ENCODE data around the gene FGD3.
A peak's percentile ranks its signal among the peaks of the same experiment; 100 is the strongest.

Gene FGD3

GRCh38 chr9:92962846-92963245 is 15.5 kb downstream of the FGD3 start:
- H3K9me3 ChIP-seq (ENCODE audit: insufficient read depth, low read length): no peaks in the 10 kb centered on the region
- no peaks in the 10 kb centered on the region for H3K36me3 ChIP-seq (ENCODE audit: low read length)
- no peak overlapping the region for H3K4me2 ChIP-seq (ENCODE audit: low read depth, low read length, poor library complexity, severe bottlenecking)
- H3K27me3 ChIP-seq (ENCODE audit: low read length): no peaks in the 10 kb centered on the region
- H2AFZ ChIP-seq (ENCODE audit: low read depth, low read length, severe bottlenecking): no peak overlapping the region
- no peak overlapping the region for H3K9ac ChIP-seq (ENCODE audit: low read length)
- no peaks in the 10 kb centered on the region for H3F3A ChIP-seq (ENCODE audit: insufficient read depth)
- H3K9me2 ChIP-seq (replicated peaks; ENCODE audit: insufficient read depth, low read length): no peaks in the 10 kb centered on the region
- no peaks in the 10 kb centered on the region for H4K20me1 ChIP-seq (ENCODE audit: low read depth, low read length)
- no peak overlapping the region for H3K27ac ChIP-seq (ENCODE audit: low read depth, low read length)
- TF ChIP-seq, protein P1, sequence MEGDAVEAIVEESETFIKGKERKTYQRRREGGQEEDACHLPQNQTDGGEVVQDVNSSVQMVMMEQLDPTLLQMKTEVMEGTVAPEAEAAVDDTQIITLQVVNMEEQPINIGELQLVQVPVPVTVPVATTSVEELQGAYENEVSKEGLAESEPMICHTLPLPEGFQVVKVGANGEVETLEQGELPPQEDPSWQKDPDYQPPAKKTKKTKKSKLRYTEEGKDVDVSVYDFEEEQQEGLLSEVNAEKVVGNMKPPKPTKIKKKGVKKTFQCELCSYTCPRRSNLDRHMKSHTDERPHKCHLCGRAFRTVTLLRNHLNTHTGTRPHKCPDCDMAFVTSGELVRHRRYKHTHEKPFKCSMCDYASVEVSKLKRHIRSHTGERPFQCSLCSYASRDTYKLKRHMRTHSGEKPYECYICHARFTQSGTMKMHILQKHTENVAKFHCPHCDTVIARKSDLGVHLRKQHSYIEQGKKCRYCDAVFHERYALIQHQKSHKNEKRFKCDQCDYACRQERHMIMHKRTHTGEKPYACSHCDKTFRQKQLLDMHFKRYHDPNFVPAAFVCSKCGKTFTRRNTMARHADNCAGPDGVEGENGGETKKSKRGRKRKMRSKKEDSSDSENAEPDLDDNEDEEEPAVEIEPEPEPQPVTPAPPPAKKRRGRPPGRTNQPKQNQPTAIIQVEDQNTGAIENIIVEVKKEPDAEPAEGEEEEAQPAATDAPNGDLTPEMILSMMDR (IDR thresholded peaks at IDR 0.05; ENCODE audit: insufficient read depth, low read length, poor library complexity, severe bottlenecking): no peak
- TF ChIP-seq EZH2phosphoT487 (conservative IDR thresholded peaks at IDR 0.05; ENCODE audit: low read length): no peak
- H3K79me2 ChIP-seq (ENCODE audit: insufficient read depth, low read length): no peaks in the 10 kb centered on the region
- no peak overlapping the region for H3K4me3 ChIP-seq (ENCODE audit: insufficient read depth, low read length, poor library complexity, severe bottlenecking)

GRCh38 chr9:92963831-92964606 is 16.7 kb downstream of the FGD3 start:
- Histone ChIP-seq H3K27ac (ENCODE audit: low read depth, low read length) (peak overlapping the region; percentile 67), H3K4me3 (ENCODE audit: insufficient read depth, low read length, poor library complexity, severe bottlenecking) (peak overlapping the region; percentile 53), H4K20me1 (ENCODE audit: low read depth, low read length) (no peaks in the 10 kb centered on the region), H3K79me2 (ENCODE audit: insufficient read depth, low read length) (no peaks in the 10 kb centered on the region), H3K9me2 (replicated peaks; ENCODE audit: insufficient read depth, low read length) (no peaks in the 10 kb centered on the region), H2AFZ (ENCODE audit: low read depth, low read length, severe bottlenecking) (peak overlapping the region; percentile 5), H3K27me3 (ENCODE audit: low read length) (no peaks in the 10 kb centered on the region), H3K36me3 (ENCODE audit: low read length) (no peaks in the 10 kb centered on the region), H3K9ac (ENCODE audit: low read length) (peak overlapping the region; percentile 61), H3F3A (ENCODE audit: insufficient read depth) (no peaks in the 10 kb centered on the region), H3K4me2 (ENCODE audit: low read depth, low read length, poor library complexity, severe bottlenecking) (peak overlapping the region; percentile 74), H3K9me3 (ENCODE audit: insufficient read depth, low read length) (no peaks in the 10 kb centered on the region)
- TF ChIP-seq, protein P1 (IDR thresholded peaks at IDR 0.05; ENCODE audit: insufficient read depth, low read length, poor library complexity, severe bottlenecking): no peak
- no peak for TF ChIP-seq EZH2phosphoT487 (conservative IDR thresholded peaks at IDR 0.05; ENCODE audit: low read length)

- peak overlapping the region; percentile 61 for H3K9ac ChIP-seq (ENCODE audit: low read length)
- H3F3A ChIP-seq (ENCODE audit: insufficient read depth): no peaks in the 10 kb centered on the region
- H3K27ac ChIP-seq (ENCODE audit: low read depth, low read length): peak overlapping the region; percentile 67
- H3K36me3 ChIP-seq (ENCODE audit: low read length): no peaks in the 10 kb centered on the region
- H2AFZ ChIP-seq (ENCODE audit: low read depth, low read length, severe bottlenecking): peak overlapping the region; percentile 5
- H3K4me2 ChIP-seq (ENCODE audit: low read depth, low read length, poor library complexity, severe bottlenecking): peak overlapping the region; percentile 74
- TF ChIP-seq, protein P1 (IDR thresholded peaks at IDR 0.05; ENCODE audit: insufficient read depth, low read length, poor library complexity, severe bottlenecking): no peak
- no peaks in the 10 kb centered on the region for H3K9me2 ChIP-seq (replicated peaks; ENCODE audit: insufficient read depth, low read length)
- H3K4me3 ChIP-seq (ENCODE audit: insufficient read depth, low read length, poor library complexity, severe bottlenecking): peak overlapping the region; percentile 53
- H3K27me3 ChIP-seq (ENCODE audit: low read length): no peaks in the 10 kb centered on the region
- H3K9me3 ChIP-seq (ENCODE audit: insufficient read depth, low read length): no peaks in the 10 kb centered on the region
- H3K79me2 ChIP-seq (ENCODE audit: insufficient read depth, low read length): no peaks in the 10 kb centered on the region
- H4K20me1 ChIP-seq (ENCODE audit: low read depth, low read length): no peaks in the 10 kb centered on the region
Measured at GRCh38 chr9:92964607-92965060, 17.3 kb downstream of the FGD3 start.

Measured in SU-DHL-6 (cell line).